Neural crest cell (in vitro differentiated cells): Measurements from ENCODE around the gene ZBTB20. TPM values are rescaled to one million over a fixed set of nuclear protein-coding genes. Genes with fewer than 3 reads are reported as not detected.

Experiments used
- DNase-seq: peaks from one replicate; pipeline ENCODE4 v3.0.0; 2021; ENCODE audit warnings: low read depth, mixed read lengths, low spot score
- H3K27ac Mint-ChIP-seq: one replicate; pipeline ENCODE4 v1.8.0; 2021; ENCODE audit warnings: mild to moderate bottlenecking, mixed read lengths; ENCODE audit not compliant: unreplicated experiment
- H3K27me3 Mint-ChIP-seq: 2 replicates; pipeline ENCODE4 v1.8.0; 2021; ENCODE audit warnings: low read depth, mild to moderate bottlenecking, mixed read lengths
- H3K36me3 Mint-ChIP-seq: 2 replicates; pipeline ENCODE4 v1.8.0; 2021; ENCODE audit warnings: low read depth, mild to moderate bottlenecking, mixed read lengths
- H3K4me1 Mint-ChIP-seq: 2 replicates; pipeline ENCODE4 v1.8.0; 2021; ENCODE audit warnings: mixed read lengths
- H3K4me3 Mint-ChIP-seq: one replicate; pipeline ENCODE4 v1.8.0; 2021; ENCODE audit warnings: mild to moderate bottlenecking, mixed read lengths
- H3K9me3 Mint-ChIP-seq: 2 replicates; pipeline ENCODE4 v1.8.0; 2021; ENCODE audit warnings: mixed read lengths
- CTCF ChIP-seq: fragments of 200-600 bp; sonication (generic); conservative IDR thresholded peaks from 2 replicates; pipeline ENCODE4 v1.5.0; 2021; ENCODE audit warnings: antibody characterized with exemption, mild to moderate bottlenecking
- total RNA-seq: library from RNA; stranded (reverse); gene quantifications from 2 replicates; pipeline ENCODE4 v1.2.1, GENCODE V29; 2021

The ZBTB20 gene
- total RNA-seq, 1 donor from 2014 or later = 12.4 TPM

- no peak for DNase-seq
- H3K27me3 Mint-ChIP-seq = no peaks in the 10 kb centered on the region
- H3K9me3 Mint-ChIP-seq = peaks cover 3% of the 10 kb centered on the region
- no peak for TF ChIP-seq CTCF
- H3K4me1 Mint-ChIP-seq = peaks cover 22% of the 10 kb centered on the region
- no peak overlapping the region for H3K27ac Mint-ChIP-seq
- no peak overlapping the region for H3K4me3 Mint-ChIP-seq
- H3K36me3 Mint-ChIP-seq = no peaks in the 10 kb centered on the region
Observed at GRCh38 chr3:114650808-114651207, 496.3 kb downstream of the ZBTB20 start.

GRCh38 chr3:114649331-114649730 lies 497.8 kb downstream of the ZBTB20 start:
- no peaks in the 10 kb centered on the region for H3K36me3 Mint-ChIP-seq
- H3K27ac Mint-ChIP-seq = no peak overlapping the region
- H3K27me3 Mint-ChIP-seq = no peaks in the 10 kb centered on the region
- TF ChIP-seq CTCF = no peak
- no peak overlapping the region for H3K4me3 Mint-ChIP-seq
- no peak for DNase-seq
- peaks cover 26% of the 10 kb centered on the region for H3K4me1 Mint-ChIP-seq
- H3K9me3 Mint-ChIP-seq = peaks cover 3% of the 10 kb centered on the region

- no peaks in the 10 kb centered on the region for H3K27me3 Mint-ChIP-seq
- peaks cover 26% of the 10 kb centered on the region for H3K4me1 Mint-ChIP-seq
- no peak for DNase-seq
- no peak overlapping the region for H3K27ac Mint-ChIP-seq
- TF ChIP-seq CTCF = no peak
- H3K9me3 Mint-ChIP-seq = no peaks in the 10 kb centered on the region
- H3K36me3 Mint-ChIP-seq = no peaks in the 10 kb centered on the region
- H3K4me3 Mint-ChIP-seq = no peak overlapping the region
Observed at GRCh38 chr3:114646526-114646925, 500.6 kb downstream of the ZBTB20 start.

GRCh38 chr3:114645392-114645791 lies 501.7 kb downstream of the ZBTB20 start:
- Mint-ChIP-seq H3K4me1 (peaks cover 20% of the 10 kb centered on the region), H3K9me3 (no peaks in the 10 kb centered on the region), H3K36me3 (no peaks in the 10 kb centered on the region), H3K4me3 (no peak overlapping the region), H3K27me3 (no peaks in the 10 kb centered on the region), H3K27ac (no peak overlapping the region)
- no peak for TF ChIP-seq CTCF
- DNase-seq = no peak

- no peaks in the 10 kb centered on the region for H3K27me3 Mint-ChIP-seq
- H3K36me3 Mint-ChIP-seq = no peaks in the 10 kb centered on the region
- TF ChIP-seq CTCF = no peak
- no peak overlapping the region for H3K4me3 Mint-ChIP-seq
- peaks cover 15% of the 10 kb centered on the region for H3K4me1 Mint-ChIP-seq
- no peak for DNase-seq
- no peaks in the 10 kb centered on the region for H3K9me3 Mint-ChIP-seq
- H3K27ac Mint-ChIP-seq = no peak overlapping the region
Observed at GRCh38 chr3:114644367-114644766, 502.7 kb downstream of the ZBTB20 start.
